Stomach (tissue), 19 donors: ENCODE data around the gene EEF1A1. TPM values are rescaled to one million over a fixed set of nuclear protein-coding genes. Genes with fewer than 3 reads are reported as not detected.
"Not testable (repeated sequence)": the region's sequence is repeated elsewhere in the genome, so short reads cannot be mapped to it uniquely, and the experiment has no call there.

Experiments used
- DNase-seq, 2 donors: peaks; one replicate each; pipeline versions ENCODE4 v3.0.0 to v3.0.0-alpha.2; 2013 to 2019
- H3K27ac ChIP-seq, 5 donors: fragments of 200-600 bp in 4 of 5; sonication (generic) in 4 of 5; one replicate each; pipeline ENCODE4 v1.5.1; 2013 to 2019; ENCODE audit warnings: mild to moderate bottlenecking in 1 of 5, moderate library complexity in 1 of 5
- H3K27me3 ChIP-seq, 3 donors: fragments of 200-600 bp; sonication (generic); one replicate each; pipeline ENCODE4 v1.5.1; 2017 to 2019; ENCODE audit warnings: mixed run types in 1 of 3
- H3K36me3 ChIP-seq, 4 donors: fragments of 200-600 bp; sonication (generic); 1 replicate in 3 of 4; 2 replicates in 1 of 4; pipeline ENCODE4 v1.5.1; 2016 to 2019
- H3K4me1 ChIP-seq, 4 donors: fragments of 200-600 bp; sonication (generic); one replicate each; pipeline ENCODE4 v1.5.1; 2016 to 2019
- H3K4me3 ChIP-seq, 4 donors: fragments of 200-600 bp; sonication (generic) in 3 of 4; one replicate each; pipeline ENCODE4 v1.5.1; 2016 to 2019; ENCODE audit warnings: mild to moderate bottlenecking in 1 of 4
- H3K9me3 ChIP-seq, 4 donors: fragments of 200-600 bp; sonication (generic); one replicate each; pipeline ENCODE4 v1.5.1; 2016 to 2019
- EP300 ChIP-seq: sonication (generic); formaldehyde crosslinking; IDR thresholded peaks from one replicate; pipeline ENCODE4 v1.6.1; 2017; ENCODE audit warnings: antibody characterized with exemption
- POLR2A ChIP-seq, 4 donors: fragments of 450-650 bp; IDR thresholded peaks; one replicate each; pipeline ENCODE4 v1.6.1; 2016; ENCODE audit warnings: antibody characterized with exemption in 4 of 4, control low read depth in 2 of 4, mild to moderate bottlenecking in 1 of 4, moderate library complexity in 1 of 4
- POLR2AphosphoS5 ChIP-seq, 3 donors: sonication (generic); formaldehyde crosslinking; IDR thresholded peaks; one replicate each; pipeline ENCODE4 v1.6.1; 2016; ENCODE audit warnings: antibody characterized with exemption in 3 of 3
- WGBS, 5 donors: extraction: QIAGEN DNeasy Blood & Tissue Kit in 3 of 5; methylation state at CpG; one replicate each; pipeline versions ENCODE4 v1.1.5 to v1.1.7; 2013 to 2018; 5-methylcytosine and 5-hydroxymethylcytosine counted together
- intact Hi-C: fragments of 100-400 bp; cut with DNase I; formaldehyde crosslinking; loops from one replicate; pipeline ENCODE4 v1.15.1; 2023; ENCODE audit warnings: low total_unique reads
- long read RNA-seq, 10 donors: transcript quantifications; one replicate each; lab custom pipeline, GENCODE V29; 2026
- polyA plus RNA-seq, 3 donors: library from polyadenylated mRNA; stranded (reverse); fragments of 200-250 nt; gene quantifications; one replicate each; pipeline ENCODE4 v1.2.3, GENCODE V29; 2013
- total RNA-seq, 5 donors: library from RNA; depleted of rRNA; stranded (reverse); fragments of >200 nt; gene quantifications; one replicate each; pipeline versions ENCODE4 v1.1.0 to v1.2.3, GENCODE V29; 2014 to 2016
- TF ChIP-seq, protein P1 (sequence below), 7 experiments: fragments of 450-650 bp in 4 of 7; fragments of 200-600 bp in 3 of 7; sonication (generic) in 3 of 7; IDR thresholded peaks; one replicate each; pipeline ENCODE4 v1.5.1; 2016 to 2019; ENCODE audit warnings: antibody characterized with exemption in 7 of 7, control low read depth in 2 of 7, mild to moderate bottlenecking in 1 of 7
- donor health status: healthy with polysubstance abuse.
- donor health status: Bipolar disorder and iron deficiency.
- donor health status: healthy.

The EEF1A1 gene
- total RNA-seq: over 10,000 TPM in 1 of 5 donors, 1,000 to 10,000 TPM in 4; 3,004 to 19,399 (median 6,187) TPM
- polyA plus RNA-seq: over 10,000 TPM in 2 of 3 donors, 1,000 to 10,000 TPM in 1; 8,307 to 12,295 (median 10,016) TPM
- long read RNA-seq, donor 1, full-length matches to known transcripts: 1,116 of 2,342 reads
- long read RNA-seq, donor 1, partial matches to known transcripts: 1,149 of 2,342 reads
- long read RNA-seq, donor 1, other reads (novel, unspliced or antisense): 77 of 2,342 reads
- long read RNA-seq, donor 2, full-length matches to known transcripts: 1,693 of 2,831 reads
- long read RNA-seq, donor 2, partial matches to known transcripts: 1,019 of 2,831 reads
- long read RNA-seq, donor 2, other reads (novel, unspliced or antisense): 119 of 2,831 reads
- long read RNA-seq, donor 3, full-length matches to known transcripts: 2,502 of 4,040 reads
- long read RNA-seq, donor 3, partial matches to known transcripts: 1,317 of 4,040 reads
- long read RNA-seq, donor 3, other reads (novel, unspliced or antisense): 221 of 4,040 reads
- long read RNA-seq, donor 4, full-length matches to known transcripts: 460 of 646 reads
- long read RNA-seq, donor 4, partial matches to known transcripts: 161 of 646 reads
- long read RNA-seq, donor 4, other reads (novel, unspliced or antisense): 25 of 646 reads
- long read RNA-seq, donor 5, full-length matches to known transcripts: 3,840 of 5,924 reads
- long read RNA-seq, donor 5, partial matches to known transcripts: 1,893 of 5,924 reads
- long read RNA-seq, donor 5, other reads (novel, unspliced or antisense): 191 of 5,924 reads
- long read RNA-seq, donor 6, full-length matches to known transcripts: 5,357 of 9,136 reads
- long read RNA-seq, donor 6, partial matches to known transcripts: 3,307 of 9,136 reads
- long read RNA-seq, donor 6, other reads (novel, unspliced or antisense): 472 of 9,136 reads
- long read RNA-seq, donor 7, full-length matches to known transcripts: 4,416 of 7,091 reads
- long read RNA-seq, donor 7, partial matches to known transcripts: 2,224 of 7,091 reads
- long read RNA-seq, donor 7, other reads (novel, unspliced or antisense): 451 of 7,091 reads
- long read RNA-seq, donor 8, full-length matches to known transcripts: 4,664 of 7,181 reads
- long read RNA-seq, donor 8, partial matches to known transcripts: 2,073 of 7,181 reads
- long read RNA-seq, donor 8, other reads (novel, unspliced or antisense): 444 of 7,181 reads
- long read RNA-seq, donor 9, full-length matches to known transcripts: 2,684 of 6,011 reads
- long read RNA-seq, donor 9, partial matches to known transcripts: 3,084 of 6,011 reads
- long read RNA-seq, donor 9, other reads (novel, unspliced or antisense): 243 of 6,011 reads
- long read RNA-seq, donor 10, full-length matches to known transcripts: 2,079 of 3,266 reads
- long read RNA-seq, donor 10, partial matches to known transcripts: 1,006 of 3,266 reads
- long read RNA-seq, donor 10, other reads (novel, unspliced or antisense): 181 of 3,266 reads

- H3K4me1 ChIP-seq: peaks cover 41 to 68% (median 59%) of the 10 kb centered on the region in 4 donors
These were observed at the start of gene EEF1A1 for GRCh38 chr6:73520688-73521350. EEF1A1 (minus strand) TSS chr6:73521032; CDS start chr6:73520026, 1,006 bp downstream.

GRCh38 chr6:73569121-73569520 lies 48.3 kb upstream of the EEF1A1 start:
- Histone ChIP-seq H3K9me3 (no peaks in the 10 kb centered on the region), H3K27me3 (no peaks in the 10 kb centered on the region), H3K36me3 (no peaks in the 10 kb centered on the region), H3K27ac (no peak overlapping the region), H3K4me1 (peaks cover 0 to 14% (median 6%) of the 10 kb centered on the region in 4 donors), H3K4me3 (no peak overlapping the region)
- no peak for DNase-seq
- intact Hi-C loops: no loop called here
- TF ChIP-seq, protein P1, sequence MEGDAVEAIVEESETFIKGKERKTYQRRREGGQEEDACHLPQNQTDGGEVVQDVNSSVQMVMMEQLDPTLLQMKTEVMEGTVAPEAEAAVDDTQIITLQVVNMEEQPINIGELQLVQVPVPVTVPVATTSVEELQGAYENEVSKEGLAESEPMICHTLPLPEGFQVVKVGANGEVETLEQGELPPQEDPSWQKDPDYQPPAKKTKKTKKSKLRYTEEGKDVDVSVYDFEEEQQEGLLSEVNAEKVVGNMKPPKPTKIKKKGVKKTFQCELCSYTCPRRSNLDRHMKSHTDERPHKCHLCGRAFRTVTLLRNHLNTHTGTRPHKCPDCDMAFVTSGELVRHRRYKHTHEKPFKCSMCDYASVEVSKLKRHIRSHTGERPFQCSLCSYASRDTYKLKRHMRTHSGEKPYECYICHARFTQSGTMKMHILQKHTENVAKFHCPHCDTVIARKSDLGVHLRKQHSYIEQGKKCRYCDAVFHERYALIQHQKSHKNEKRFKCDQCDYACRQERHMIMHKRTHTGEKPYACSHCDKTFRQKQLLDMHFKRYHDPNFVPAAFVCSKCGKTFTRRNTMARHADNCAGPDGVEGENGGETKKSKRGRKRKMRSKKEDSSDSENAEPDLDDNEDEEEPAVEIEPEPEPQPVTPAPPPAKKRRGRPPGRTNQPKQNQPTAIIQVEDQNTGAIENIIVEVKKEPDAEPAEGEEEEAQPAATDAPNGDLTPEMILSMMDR (IDR thresholded peaks at IDR 0.05): no peak
- TF ChIP-seq POLR2AphosphoS5 (IDR thresholded peaks at IDR 0.05): no peak
- TF ChIP-seq POLR2A (IDR thresholded peaks at IDR 0.05): no peak
- no peak for TF ChIP-seq EP300
- 75 to 85% (median 79%) methylated on average over 5 of the region's 5 CpGs for WGBS, 5 donors

More at GRCh38 chr6:73520688-73521350, at the start of gene EEF1A1:
- intact Hi-C loops: no loop called here
- peak; percentile 99 to 100 for DNase-seq
- Histone ChIP-seq H3K27ac (peak within 1 kb of the TSS; percentile 96 to 100 (median 99)), H3K9me3 (no peaks in the 10 kb centered on the region), H3K36me3 (peaks cover 36 to 40% (median 39%) of the 10 kb centered on the region in 4 donors), H3K4me3 (peak within 1 kb of the TSS; percentile 80 to 95 (median 87)), H3K27me3 (no peaks in the 10 kb centered on the region)
- WGBS, 5 donors: 0% methylated on average over 38 to 53 of the region's 53 CpGs
- TF ChIP-seq POLR2AphosphoS5 (IDR thresholded peaks at IDR 0.05) (peak; percentile 93 to 100 (median 100)), POLR2A (IDR thresholded peaks at IDR 0.05) (peak in 2 of 4 donors; percentile 99), EP300 (peak; percentile 6)
- TF ChIP-seq, protein P1 (IDR thresholded peaks at IDR 0.05): no peak

GRCh38 chr6:73566954-73567591 lies 46.2 kb upstream of the EEF1A1 start:
- peaks cover 0 to 14% (median 6%) of the 10 kb centered on the region in 4 donors for H3K4me1 ChIP-seq
- 31 to 50% (median 42%) methylated on average over 8 of the region's 8 CpGs for WGBS, 5 donors
- intact Hi-C loops: no loop called here
- no peaks in the 10 kb centered on the region for H3K36me3 ChIP-seq
- peak; percentile 84 to 92 for DNase-seq
- no peak overlapping the region for H3K4me3 ChIP-seq
- H3K27me3 ChIP-seq: no peaks in the 10 kb centered on the region
- H3K9me3 ChIP-seq: no peaks in the 10 kb centered on the region
- TF ChIP-seq EP300: no peak
- TF ChIP-seq POLR2AphosphoS5 (IDR thresholded peaks at IDR 0.05): peak in 2 of 3 donors; percentile 60 to 83
- TF ChIP-seq POLR2A (IDR thresholded peaks at IDR 0.05): no peak
- H3K27ac ChIP-seq: peak overlapping the region; percentile 61 to 73 (median 69)

DNA sequence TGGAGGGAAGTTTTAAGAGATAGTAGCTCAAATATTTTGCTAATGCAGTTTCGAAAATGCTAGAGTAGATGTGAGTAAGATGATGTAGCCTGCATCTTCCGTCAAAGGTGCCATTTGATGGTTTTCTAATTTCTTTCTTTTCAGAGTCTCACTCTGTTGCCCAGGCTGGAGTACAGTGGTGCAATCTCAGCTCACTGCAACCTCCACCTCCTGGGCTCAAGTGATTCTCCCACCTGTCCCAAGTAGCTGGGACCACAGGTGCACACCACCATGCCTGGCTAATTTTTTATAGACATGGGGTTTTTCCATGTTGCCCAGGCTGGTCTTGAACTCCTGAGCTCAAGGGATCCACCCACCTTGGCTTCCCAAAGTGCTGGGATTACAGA lies 45.6 kb upstream of the EEF1A1 start:
- H3K36me3 ChIP-seq, H3K27me3 ChIP-seq, DNase-seq, H3K9me3 ChIP-seq, H3K4me3 ChIP-seq, intact Hi-C loops: not testable (repeated sequence)
- peaks cover 0 to 14% (median 6%) of the 10 kb centered on the region in 4 donors for H3K4me1 ChIP-seq
- 88 to 94% (median 90%) methylated on average over 2 of the region's 2 CpGs for WGBS, 5 donors
- H3K27ac ChIP-seq: peak overlapping the region in 4 of 5 donors; percentile 61 to 73 (median 69)
